GM12878 (cell line): Measurements from ENCODE around the gene RNASE7. TPM values are rescaled to one million over a fixed set of nuclear protein-coding genes. Genes with fewer than 3 reads are reported as not detected.

Experiments
- ATAC-seq: fragments of 200-7000 bp; cut with Tn5 transposase; 3 replicates; pipeline ENCODE4 v1.9.1; 2020; ENCODE audit warnings: mild to moderate bottlenecking, moderate library complexity
- BruUV-seq: library from RNA; stranded (reverse); fragments of 400-500 nt; replicated peaks from 2 replicates; lab custom pipeline; 2021; lab: Mats Ljungman, UMichigan
- CTCF ChIA-PET: fragments of 300-600 bp; sonication (Branson Sonifier 250); formaldehyde crosslinking; extraction: SDS; loops from one replicate; lab custom pipeline; 2021; ENCODE audit warnings: inconsistent platforms; lab: Yijun Ruan, JAX
- POLR2A ChIA-PET: fragments of 350-600 bp; formaldehyde crosslinking; extraction: SDS; loops from one replicate; lab custom pipeline; 2021; ENCODE audit warnings: inconsistent platforms; lab: Charles Lee
- RAD21 ChIA-PET: fragments of 300-600 bp; sonication (Branson Sonifier 250); formaldehyde crosslinking; loops from one replicate; lab custom pipeline; 2023; ENCODE audit warnings: antibody characterized with exemption; ENCODE audit not compliant: unreplicated experiment; lab: Charles Lee
- SMC1A ChIA-PET: fragments of 300-600 bp; sonication (Branson Sonifier 250); formaldehyde crosslinking; loops from one replicate; lab custom pipeline; 2023; ENCODE audit not compliant: unreplicated experiment, uncharacterized antibody; lab: Charles Lee
- DNase-seq: peaks from one replicate; pipeline ENCODE4 v3.0.0-alpha.2; 2011; ENCODE audit warnings: low read depth, low spot score
- FAIRE-seq: peaks from 3 replicates; lab custom pipeline; 2011; peaks lifted over from hg19 to GRCh38; lab: Jason Lieb, UNC
- H2AFZ ChIP-seq: 2 replicates; pipeline ENCODE4 v1.6.0; 2011; ENCODE audit warnings: low read depth, low read length, control low read depth; ENCODE audit not compliant: control insufficient read depth
- H3K27ac ChIP-seq: 2 replicates; pipeline ENCODE4 v1.5.1; 2011; ENCODE audit warnings: control low read depth; ENCODE audit not compliant: control insufficient read depth, insufficient read depth
- H3K27me3 ChIP-seq, 2 experiments: replicated peaks in 1 of 2; 2 replicates each; pipeline versions ENCODE4 v1.6.0 to v1.6.1; 2011; ENCODE audit warnings: low read length in 1 of 2; ENCODE audit not compliant: control insufficient read depth in 2 of 2, insufficient read depth in 2 of 2
- H3K36me3 ChIP-seq, 2 experiments: 2 replicates each; pipeline ENCODE4 v1.5.1; 2011; ENCODE audit warnings: low read length in 1 of 2; ENCODE audit not compliant: control insufficient read depth in 2 of 2, insufficient read depth in 2 of 2
- H3K4me1 ChIP-seq: 2 replicates; pipeline ENCODE4 v1.6.1; 2011; ENCODE audit warnings: mild to moderate bottlenecking, low read length, moderate library complexity, mixed read lengths; ENCODE audit not compliant: control insufficient read depth, insufficient read depth
- H3K4me2 ChIP-seq: 2 replicates; pipeline ENCODE4 v1.6.0; 2011; ENCODE audit warnings: control low read depth; ENCODE audit not compliant: control insufficient read depth, insufficient read depth
- H3K4me3 ChIP-seq: fragments of 200-600 bp; sonication (generic); 2 replicates; pipeline ENCODE4 v1.5.1; 2016
- H3K79me2 ChIP-seq: 2 replicates; pipeline ENCODE4 v1.6.0; 2011; ENCODE audit warnings: low read length; ENCODE audit not compliant: control insufficient read depth, insufficient read depth
- H3K9ac ChIP-seq: 2 replicates; pipeline ENCODE4 v1.8.0; 2011; ENCODE audit warnings: low read length, control low read depth, mixed read lengths; ENCODE audit not compliant: control insufficient read depth, insufficient read depth
- H3K9me3 ChIP-seq: replicated peaks from 3 replicates; pipeline ENCODE4 v1.5.1; 2011; ENCODE audit warnings: mild to moderate bottlenecking, low read length; ENCODE audit not compliant: control insufficient read depth, insufficient read depth
- H4K20me1 ChIP-seq: 2 replicates; pipeline ENCODE4 v1.6.0; 2011; ENCODE audit not compliant: control insufficient read depth, insufficient read depth
- ESRRA ChIP-seq: IDR thresholded peaks from 2 replicates; pipeline ENCODE4 v1.6.1; 2012; ENCODE audit warnings: mild to moderate bottlenecking, low read length, improper control_type of control experiment
- HSF1 ChIP-seq: fragments of 150-350 bp; IDR thresholded peaks from 2 replicates; pipeline ENCODE4 v1.6.1; 2014; ENCODE audit warnings: mild to moderate bottlenecking, low read depth, low read length
- JUND ChIP-seq: IDR thresholded peaks from 2 replicates; pipeline ENCODE4 v1.6.1; 2012; ENCODE audit warnings: low read depth, mild to moderate bottlenecking, low read length, improper control_type of control experiment, moderate library complexity
- MLLT1 ChIP-seq: fragments of 450-650 bp; IDR thresholded peaks from 2 replicates; pipeline ENCODE4 v1.6.1; 2016; ENCODE audit warnings: mild to moderate bottlenecking
- PBX3 ChIP-seq: IDR thresholded peaks from 2 replicates; pipeline ENCODE4 v1.6.1; 2011; ENCODE audit warnings: mild to moderate bottlenecking, low read depth, low read length, moderate library complexity; ENCODE audit not compliant: insufficient replicate concordance
- ZBTB11 ChIP-seq: fragments of 450-650 bp; formaldehyde crosslinking; IDR thresholded peaks from 2 replicates; pipeline ENCODE4 v1.5.0; 2022; ENCODE audit warnings: mild to moderate bottlenecking, missing genetic modification characterization
- ZNF207 ChIP-seq: fragments of 450-650 bp; IDR thresholded peaks from 2 replicates; pipeline ENCODE4 v1.6.1; 2014; ENCODE audit warnings: antibody characterized with exemption, mild to moderate bottlenecking, borderline replicate concordance
- WGBS: methylation state at CpG from one replicate; pipeline ENCODE4 v1.1.6; 2016; ENCODE audit warnings: low lambda C conversion rate; ENCODE audit not compliant: insufficient replicate concordance, insufficient coverage; ENCODE audit errors: missing lambda C conversion rate; 5-methylcytosine and 5-hydroxymethylcytosine counted together
- in situ Hi-C: fragments of 300-500 bp; cut with MboI; formaldehyde crosslinking; loops from 9 replicates; pipeline ENCODE4 v1.14.3; 2018; ENCODE audit warnings: mixed read lengths
- intact Hi-C: fragments of 100-400 bp; cut with micrococcal nuclease; formaldehyde crosslinking; loops from one replicate; pipeline ENCODE4 v1.14.2; 2022; ENCODE audit not compliant: unreplicated experiment
- polyA plus RNA-seq, 11 experiments: library from polyadenylated mRNA; depleted of rRNA in 4 of 11; unstranded in 6 of 11; stranded (reverse) in 5 of 11; fragments of >200 nt; fragmentation: Nextera tagmentation in 4 of 11; fragmentation: Illumina TruSeq in 1 of 11; extraction: Ambion mirVana in 4 of 11; extraction: Trizol in 1 of 11; gene quantifications; 1 replicate in 1 of 11; 2 replicates in 10 of 11; pipeline versions ENCODE4 v1.2.1 to v1.2.3, GENCODE V29; 2011 to 2016; ENCODE audit warnings: inconsistent platforms in 2 of 11, missing spikeins in 2 of 11, low read depth in 1 of 11
- total RNA-seq, 4 experiments: library from RNA; depleted of rRNA in 3 of 4; stranded (reverse); fragments of >200 nt in 3 of 4; fragmentation: Illumina TruSeq in 1 of 4; extraction: Trizol in 1 of 4; gene quantifications; 2 replicates each; pipeline versions ENCODE4 v1.2.1 to v1.2.3, GENCODE V29; 2013 to 2021

The RNASE7 gene
- total and polyA plus RNA-seq, 10 of the 15 experiments (the other 5 are each of a cell fraction or from before 2014, with no cell fraction given), result not detected

- H3K4me1 ChIP-seq, result peaks cover 4% of the 10 kb centered on the region; the same call in 1 of the 2 replicates
- ChIA-PET SMC1A (interaction anchor here (1.6 kb wide), 1 partner anchor 12 kb away, joined by 3 read pairs; no protein-coding TSS in a partner anchor), CTCF (interaction anchor here (0.9 to 1.2 kb wide), 2 partner anchors 12 to 78 kb away, joined by 3 to 6 read pairs; no protein-coding TSS in a partner anchor), POLR2A (no interaction called here), RAD21 (no interaction called here)
- ATAC-seq (no peak), FAIRE-seq (no peak), DNase-seq (no peak)
- no peak overlapping the region for H3K27ac ChIP-seq
- H2AFZ ChIP-seq, result no peak overlapping the region
- peaks cover 13 to 23% of the 10 kb centered on the region in 2 experiments for H3K27me3 ChIP-seq
- in situ Hi-C loops (no loop called here), intact Hi-C loops (no loop called here)
- no TSS peak for BruUV-seq
- H3K9me3 ChIP-seq, result no peaks in the 10 kb centered on the region
- no peak for TF ChIP-seq ZBTB11 (CRISPR knock-in tag)
- TF ChIP-seq ZNF207, result no peak
- no peak for TF ChIP-seq MLLT1
- TF ChIP-seq PBX3, result no peak
- TF ChIP-seq JUND, result no peak
- TF ChIP-seq ESRRA, result no peak
- no peak for TF ChIP-seq HSF1
- 8% methylated on average over 3 of the region's 3 CpGs for WGBS
- no peak overlapping the region for H3K4me3 ChIP-seq
- no peaks in the 10 kb centered on the region for H3K36me3 ChIP-seq
- H4K20me1 ChIP-seq, result no peaks in the 10 kb centered on the region
- H3K9ac ChIP-seq, result no peak overlapping the region
- H3K4me2 ChIP-seq, result no peak overlapping the region
- H3K79me2 ChIP-seq, result no peaks in the 10 kb centered on the region
These were observed 15.2 kb upstream of the RNASE7 start for GRCh38 chr14:21026988-21027315.
